Adipose tissue (tissue), 3 donors: ENCODE results near the gene LGALS7B. TPM values are rescaled to one million over a fixed set of nuclear protein-coding genes. Genes with fewer than 3 reads are reported as not detected.

ENCODE experiments used
- H3K27ac ChIP-seq: one replicate; pipeline ENCODE4 v1.5.1; 2013; ENCODE audit warnings: low read depth, low read length
- WGBS, 3 donors: extraction: QIAGEN DNeasy Blood & Tissue Kit; methylation state at CpG; one replicate each; pipeline ENCODE4 v1.1.7; 2013; 5-methylcytosine and 5-hydroxymethylcytosine counted together
- polyA plus RNA-seq, 3 donors: library from polyadenylated mRNA; stranded (reverse); fragments of 200-250 nt; gene quantifications; one replicate each; pipeline ENCODE4 v1.2.3, GENCODE V29; 2013
- donor health status: healthy with polysubstance abuse.
- donor health status: Bipolar disorder and iron deficiency.
- donor health status: healthy.

LGALS7B gene
- polyA plus RNA-seq, 3 donors, result 1.2 to 5.1 (median 3.0) TPM

DNA sequence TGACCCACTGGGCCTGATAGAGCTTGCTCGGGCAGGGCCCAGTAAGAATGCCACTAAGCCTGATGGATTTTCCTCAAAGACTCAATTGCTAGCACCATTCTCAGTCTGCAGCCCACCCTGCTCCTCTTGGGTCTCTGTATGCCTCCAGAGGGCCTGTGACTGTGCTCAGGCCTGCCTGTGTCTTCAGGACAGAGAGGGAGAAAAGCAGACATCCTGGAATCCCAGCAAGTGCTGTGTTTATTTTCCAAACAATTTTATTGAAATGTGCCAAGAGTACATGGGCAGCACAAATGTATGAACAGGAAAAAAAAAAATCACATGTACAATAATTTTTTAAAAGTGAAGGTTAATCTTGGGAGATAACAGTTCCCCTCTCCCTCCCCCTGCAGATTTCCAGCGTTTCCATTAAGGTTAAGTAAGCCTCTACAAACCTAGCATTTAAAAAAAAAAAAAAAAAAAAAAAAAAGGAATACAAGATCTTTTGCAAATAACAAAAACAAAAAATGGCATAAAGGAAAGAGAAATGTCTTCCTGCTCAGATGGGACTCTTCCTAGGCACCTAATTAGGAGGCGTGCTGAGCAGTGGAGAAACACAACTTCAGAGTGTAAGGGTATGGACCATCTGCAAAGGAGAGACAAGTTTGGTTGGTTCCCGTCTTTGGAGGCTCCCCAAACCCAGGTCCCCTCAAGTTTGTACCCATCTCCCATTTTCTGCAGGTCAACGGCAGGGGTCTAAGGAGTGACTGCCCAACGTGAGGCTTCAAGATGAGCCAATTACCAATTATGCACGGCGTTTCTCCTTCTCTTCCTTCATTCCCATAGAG lies 47.4 kb downstream of the LGALS7B start:
- H3K27ac ChIP-seq, result no peak overlapping the region
- 66 to 78% (median 76%) methylated on average over 8 of the region's 8 CpGs for WGBS, 3 donors

GRCh38 chr19:38836983-38837626 lies 48.1 kb downstream of the LGALS7B start:
- 72 to 94% (median 93%) methylated on average over 6 of the region's 6 CpGs for WGBS, 3 donors
- no peak overlapping the region for H3K27ac ChIP-seq

DNA sequence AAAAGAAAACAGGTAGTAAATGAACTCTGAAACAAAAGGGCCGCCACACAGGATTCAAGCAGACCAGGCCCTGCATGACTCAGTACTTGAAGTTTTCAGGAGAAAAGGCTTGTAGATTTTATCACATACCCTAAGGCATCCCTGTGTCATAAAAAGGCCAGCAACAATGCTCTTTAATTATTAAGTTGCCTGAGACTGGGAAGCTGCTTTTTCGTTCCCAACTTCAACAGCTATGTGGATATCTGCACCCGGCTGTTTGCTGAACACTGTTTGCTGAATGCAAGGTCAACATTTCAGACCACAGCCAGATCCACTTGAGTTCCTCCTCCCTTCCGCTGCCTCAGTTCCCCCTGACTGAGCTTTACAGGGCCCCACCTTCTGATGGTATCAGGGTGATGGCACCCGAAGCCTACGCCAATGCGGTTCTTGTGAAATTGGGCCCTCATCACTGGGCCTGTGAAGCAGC lies 48.7 kb downstream of the LGALS7B start:
- WGBS, 3 donors, result 57 to 92% (median 89%) methylated on average over 7 of the region's 7 CpGs
- no peak overlapping the region for H3K27ac ChIP-seq

DNA sequence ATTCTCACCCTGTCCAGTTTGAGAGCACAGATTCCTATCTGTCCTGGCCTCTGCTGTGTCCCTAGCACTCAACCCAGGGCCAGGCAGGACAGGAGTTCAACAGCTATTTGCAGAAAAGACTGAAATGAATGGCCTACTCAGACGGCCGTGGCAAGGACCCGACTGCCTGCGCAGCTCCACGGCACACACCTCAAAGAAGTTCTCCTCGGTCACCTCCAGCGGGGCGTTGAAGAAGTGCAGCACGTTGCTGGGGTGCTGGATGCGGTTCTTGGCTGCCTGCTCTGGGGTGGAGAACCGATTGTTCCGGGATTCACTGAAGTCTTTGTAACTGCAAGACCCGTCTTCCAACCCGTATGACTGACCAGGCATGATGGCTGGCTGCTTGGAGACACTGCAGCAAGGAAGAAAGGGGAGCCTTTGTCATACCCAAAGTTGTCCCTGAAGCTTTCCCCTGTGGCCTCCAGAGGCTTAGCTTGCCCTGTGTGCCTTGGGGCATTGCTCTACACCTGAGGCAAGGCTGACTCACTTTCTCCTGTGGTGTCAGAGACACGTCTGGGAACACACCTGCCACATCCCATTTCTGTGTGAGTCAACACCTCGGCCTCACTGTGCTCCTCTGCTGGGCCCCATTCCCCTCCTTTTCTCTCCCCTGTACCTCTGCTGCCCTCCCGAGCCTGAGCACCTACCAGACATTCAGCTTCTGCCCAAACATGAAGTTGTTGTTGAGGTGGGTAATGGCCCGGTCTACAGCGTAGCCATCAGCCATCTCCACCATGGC lies 49.4 kb downstream of the LGALS7B start:
- no peak overlapping the region for H3K27ac ChIP-seq
- WGBS, 3 donors, result 62 to 86% (median 82%) methylated on average over 17 to 19 of the region's 19 CpGs

DNA sequence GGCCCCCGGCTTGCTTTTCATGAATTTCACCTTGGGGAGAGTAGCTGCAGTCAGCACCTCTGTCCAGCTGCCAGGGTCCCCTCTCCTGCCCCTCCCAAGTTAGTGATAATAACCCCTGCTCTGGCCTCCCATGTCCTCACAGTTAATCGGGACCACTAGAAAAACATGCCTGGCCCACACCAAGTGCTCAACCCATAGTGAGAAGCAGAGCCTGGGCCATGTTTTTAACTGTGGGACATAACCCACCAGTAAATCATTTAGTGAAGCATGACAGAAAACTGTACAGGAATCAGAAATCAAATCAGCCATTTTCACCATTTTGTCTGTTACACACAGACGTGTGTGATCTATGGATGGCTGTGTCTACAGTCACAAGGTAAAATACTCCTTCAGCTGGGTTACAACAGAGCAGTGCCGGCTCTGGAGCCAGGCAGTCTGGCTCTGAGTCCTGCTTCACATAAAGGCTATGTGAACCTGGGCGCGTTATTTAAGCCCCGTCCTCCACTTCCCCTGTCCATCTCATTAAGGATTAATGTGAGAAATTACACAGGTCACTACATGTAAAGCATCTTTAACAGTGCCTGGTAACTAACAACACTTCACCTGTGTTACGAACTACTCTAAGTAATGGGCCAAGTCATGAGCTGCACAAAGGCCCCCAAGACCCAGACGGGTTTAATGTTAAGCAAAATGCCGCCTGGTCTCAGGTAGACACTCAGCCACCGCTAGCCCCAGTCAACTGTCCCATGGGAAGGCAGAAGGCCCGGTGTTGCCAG lies 50.2 kb downstream of the LGALS7B start:
- 72 to 89% (median 87%) methylated on average over 12 of the region's 12 CpGs for WGBS, 3 donors
- H3K27ac ChIP-seq, result no peak overlapping the region

DNA sequence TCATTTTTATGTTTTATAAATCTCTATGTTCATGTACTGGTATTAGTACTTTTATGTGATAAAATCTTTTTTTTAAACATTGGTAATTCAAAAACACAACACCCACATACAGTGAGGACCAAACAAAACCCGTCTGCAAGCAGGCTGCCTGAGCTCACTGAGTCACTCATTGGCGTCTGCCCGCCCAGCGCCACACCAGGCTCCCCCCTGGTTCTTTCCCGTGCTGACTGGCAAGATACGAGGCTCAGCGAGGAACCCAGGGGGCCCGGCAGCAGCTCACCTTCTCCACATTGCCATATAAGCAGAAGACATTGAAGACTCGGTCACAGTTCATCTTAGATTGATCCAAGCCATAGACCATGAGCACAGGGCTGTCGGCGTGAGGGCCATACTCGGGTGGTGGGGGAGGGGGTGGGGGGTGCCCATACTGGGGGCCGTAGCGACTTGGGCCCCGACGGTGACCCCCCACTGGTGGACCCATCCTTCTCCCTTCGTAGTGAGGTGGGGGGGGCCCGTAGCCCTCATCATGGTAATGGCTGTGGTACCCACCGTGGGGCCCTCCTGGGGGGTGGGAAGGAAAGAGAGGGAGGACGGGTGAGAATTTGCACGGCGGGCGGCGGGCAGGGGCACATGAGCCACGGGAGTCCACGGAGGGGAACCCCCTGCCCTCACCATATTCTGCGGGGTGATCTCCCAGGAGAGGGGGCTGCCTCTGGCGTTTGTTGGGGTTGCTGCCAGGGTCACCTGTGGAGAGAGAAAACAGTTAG lies 51.0 kb downstream of the LGALS7B start:
- 68 to 85% (median 83%) methylated on average over 22 to 28 of the region's 28 CpGs for WGBS, 3 donors
- no peak overlapping the region for H3K27ac ChIP-seq

- 48 to 84% (median 80%) methylated on average over 5 of the region's 5 CpGs for WGBS, 3 donors
- no peak overlapping the region for H3K27ac ChIP-seq
These were observed 51.6 kb downstream of the LGALS7B start for GRCh38 chr19:38840583-38840968.

Other genes starting within 250 kb of the LGALS7B start
- gene MAP4K1, start 171.2 kb upstream of the LGALS7B start, polyA plus RNA-seq, result 1 to 10 TPM; 1.0 to 3.1 (median 1.8) TPM
- gene EIF3K, start 170.0 kb upstream of the LGALS7B start, polyA plus RNA-seq, result 100 to 1,000 TPM; 231 to 544 (median 410) TPM
- 100 to 1,000 TPM in 2 of 3 donors, 10 to 100 TPM in 1; 71.1 to 195 (median 101) TPM for gene ACTN4, start 141.6 kb upstream of the LGALS7B start, polyA plus RNA-seq
- gene CAPN12, start 44.7 kb upstream of the LGALS7B start, polyA plus RNA-seq, result 1 to 10 TPM; 1.6 to 4.3 (median 3.1) TPM
- under 1 TPM in 1 of 3 donors, not detected in 2; 0.94 TPM for gene LGALS7, start 15.7 kb upstream of the LGALS7B start, polyA plus RNA-seq
- 10 to 100 TPM in 1 of 3 donors, 1 to 10 TPM in 2; 7.1 to 21.1 (median 9.2) TPM for gene LGALS4, start 23.7 kb downstream of the LGALS7B start, polyA plus RNA-seq
- gene ECH1, start 42.6 kb downstream of the LGALS7B start, polyA plus RNA-seq, result 100 to 1,000 TPM; 166 to 698 (median 285) TPM
- gene HNRNPL, start 60.8 kb downstream of the LGALS7B start, polyA plus RNA-seq, result 100 to 1,000 TPM in 2 of 3 donors, 10 to 100 TPM in 1; 82.0 to 145 (median 136) TPM
- gene RINL, start 89.1 kb downstream of the LGALS7B start, polyA plus RNA-seq, result 10 to 100 TPM in 2 of 3 donors, 1 to 10 TPM in 1; 7.2 to 19.3 (median 13.5) TPM
- 10 to 100 TPM; 27.9 to 79.1 (median 61.5) TPM for gene SIRT2, start 110.4 kb downstream of the LGALS7B start, polyA plus RNA-seq
- gene NFKBIB, start 110.8 kb downstream of the LGALS7B start, polyA plus RNA-seq, result 10 to 100 TPM; 17.5 to 38.2 (median 24.7) TPM
- under 1 TPM; 0.18 to 0.56 (median 0.40) TPM for gene CCER2, start 123.0 kb downstream of the LGALS7B start, polyA plus RNA-seq
- gene SARS2, start 141.6 kb downstream of the LGALS7B start, polyA plus RNA-seq, result 10 to 100 TPM; 21.2 to 27.0 (median 23.4) TPM
- 10 to 100 TPM; 28.2 to 45.3 (median 35.4) TPM for gene MRPS12, start 141.7 kb downstream of the LGALS7B start, polyA plus RNA-seq
- gene FBXO17, start 186.5 kb downstream of the LGALS7B start, polyA plus RNA-seq, result 10 to 100 TPM in 2 of 3 donors, 1 to 10 TPM in 1; 6.8 to 28.8 (median 25.8) TPM
- gene FBXO27, start 243.3 kb downstream of the LGALS7B start, polyA plus RNA-seq, result 10 to 100 TPM in 1 of 3 donors, 1 to 10 TPM in 2; 3.1 to 19.0 (median 4.4) TPM